ENCODE measurements around the gene ZNF619. TPM values are rescaled to one million over a fixed set of nuclear protein-coding genes. Genes with fewer than 3 reads are reported as not detected.
A peak's percentile ranks its signal among the peaks of the same experiment; 100 is the strongest.
"Not testable (repeated sequence)": the region's sequence is repeated elsewhere in the genome, so short reads cannot be mapped to it uniquely, and the experiment has no call there.

The ZNF619 gene
- 3.9 TPM for total RNA-seq
- long read RNA-seq = 0 reads

DNA sequence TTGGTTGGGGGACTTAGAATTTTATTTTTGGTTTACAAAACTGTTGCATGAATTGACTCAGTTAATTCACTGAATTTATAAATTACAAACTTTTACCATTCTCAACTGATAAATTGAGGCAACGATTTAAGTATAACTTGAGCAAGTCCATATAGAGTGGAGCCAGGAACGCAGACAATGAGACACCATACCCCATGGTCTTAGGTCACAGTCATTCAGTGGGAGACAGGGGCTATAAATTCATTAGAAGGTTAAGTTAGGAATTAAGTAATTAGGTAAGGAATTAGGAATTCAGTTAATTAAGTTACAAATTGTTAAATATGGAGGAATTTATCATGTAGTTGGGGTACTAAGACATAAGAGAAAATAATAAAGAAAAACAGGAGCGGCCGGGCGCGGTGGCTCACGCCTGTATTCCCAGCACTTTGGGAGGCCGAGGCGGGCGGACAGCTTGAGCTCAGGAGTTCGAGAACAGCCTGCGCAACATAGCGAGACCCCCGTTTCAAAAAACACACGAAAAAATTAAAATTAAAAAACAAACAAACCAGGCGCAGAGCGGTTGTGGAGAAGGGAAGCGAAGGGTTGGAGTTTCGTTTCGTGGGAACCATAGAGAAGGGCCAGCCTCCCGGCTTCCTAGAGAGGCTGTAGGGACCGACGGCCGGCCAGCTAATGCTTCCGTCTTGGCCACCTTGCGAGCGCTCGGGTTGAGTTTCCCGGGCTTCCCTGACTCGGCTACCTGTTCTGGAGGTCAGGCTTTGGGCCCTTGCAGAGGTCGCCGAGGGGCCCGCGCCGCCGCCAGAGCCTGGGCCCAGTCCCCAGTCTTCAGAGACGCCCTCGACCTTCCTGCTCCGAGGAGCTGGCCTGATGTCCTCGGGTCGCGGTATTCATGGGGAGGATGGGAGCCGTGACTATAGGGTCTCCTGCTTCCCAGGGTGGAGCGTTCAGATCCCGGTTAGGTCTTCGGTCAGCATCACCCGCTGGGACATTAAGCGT, at the start of gene ZNF619:
ZNF619 (plus strand) TSS at position 645 of the 993 bp plus-strand sequence. CDS start 858 bp downstream, outside the sequence.
- intact Hi-C loops (cut with DNase I) = loop anchor here (2.0 kb wide), 3 partner anchors 20 to 48 kb away; partner anchors contain the start of genes RPL14 and ZNF621
- ATAC-seq (peak; percentile 91), DNase-seq (ENCODE audit: missing footprints) (peak; percentile 90)

DNA sequence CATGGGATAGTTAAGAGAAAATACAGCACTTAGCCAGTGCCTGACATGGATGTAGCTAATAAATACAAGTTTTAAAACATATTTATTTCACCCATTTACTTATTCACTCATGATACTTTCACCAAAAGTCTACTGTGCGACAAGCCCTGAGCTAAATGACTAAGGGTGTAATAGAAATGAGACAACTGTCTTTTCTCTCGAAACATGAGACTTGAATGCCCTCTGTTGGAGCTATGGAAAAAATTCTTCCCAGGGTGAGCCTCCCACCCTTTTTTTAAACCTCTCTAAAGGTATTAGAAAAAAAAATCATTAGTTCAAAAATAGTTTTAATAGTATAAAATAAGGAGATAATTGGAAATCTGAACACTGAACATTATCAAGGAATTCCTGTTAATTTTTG, 44.1 kb upstream of the ZNF619 start:
- DNase-seq (ENCODE audit: missing footprints) = no peak
- intact Hi-C loops (cut with DNase I) = no loop called here
- ATAC-seq = no peak

DNA sequence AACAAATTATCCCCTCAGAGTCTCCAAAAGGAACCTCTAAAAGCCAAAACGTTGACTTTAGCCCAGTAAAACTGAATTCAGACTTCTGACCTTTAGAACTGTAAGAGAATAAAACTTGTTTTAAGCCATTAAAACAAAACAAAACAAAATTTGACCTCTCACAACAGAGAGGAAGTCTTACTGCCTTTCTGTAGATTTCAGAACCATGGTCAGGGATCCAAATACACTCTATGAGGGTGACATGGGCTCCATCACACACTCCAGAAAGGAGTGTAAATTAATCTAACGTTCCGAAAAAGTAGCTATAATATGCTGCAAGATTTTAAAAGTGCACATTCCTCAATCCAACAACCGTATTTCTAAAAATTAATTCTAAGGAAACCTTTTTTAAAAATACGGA, 39.0 kb upstream of the ZNF619 start:
- intact Hi-C loops (cut with DNase I) = no loop called here
- DNase-seq (ENCODE audit: missing footprints) = no peak

GRCh38 chr3:40445062-40445461, 31.9 kb upstream of the ZNF619 start:
- DNase-seq (ENCODE audit: missing footprints) (no peak), ATAC-seq (no peak)
- intact Hi-C loops (cut with DNase I) = no loop called here

More for the DNA sequence above, 39.0 kb upstream of the ZNF619 start:
- ATAC-seq = no peak

DNA sequence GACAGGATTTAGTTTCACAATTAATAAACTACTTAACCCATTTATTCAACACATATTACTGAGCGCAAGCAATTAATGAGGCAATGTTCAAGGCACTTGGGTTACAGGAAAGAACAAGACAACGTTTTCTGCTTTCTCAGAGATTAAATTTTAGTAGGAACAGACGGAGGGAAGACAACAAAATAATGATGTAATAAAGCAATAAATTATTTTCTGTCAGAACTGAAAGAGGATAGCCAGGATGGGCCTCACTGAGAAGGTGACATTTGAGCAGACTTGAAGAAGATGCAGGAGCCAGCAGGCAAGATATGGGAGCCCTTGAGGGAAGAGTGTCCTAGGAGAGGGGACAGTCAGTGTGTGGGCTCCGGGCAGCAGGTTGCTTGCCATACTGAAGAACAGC, 31.0 kb upstream of the ZNF619 start:
- no peak for DNase-seq (ENCODE audit: missing footprints)
- intact Hi-C loops (cut with DNase I) = no loop called here

GRCh38 chr3:40450438-40450837, 26.5 kb upstream of the ZNF619 start:
- intact Hi-C loops (cut with DNase I) = no loop called here
- DNase-seq (ENCODE audit: missing footprints) = no peak
- ATAC-seq = no peak

More for the DNA sequence above, 31.0 kb upstream of the ZNF619 start:
- no peak for ATAC-seq

DNA sequence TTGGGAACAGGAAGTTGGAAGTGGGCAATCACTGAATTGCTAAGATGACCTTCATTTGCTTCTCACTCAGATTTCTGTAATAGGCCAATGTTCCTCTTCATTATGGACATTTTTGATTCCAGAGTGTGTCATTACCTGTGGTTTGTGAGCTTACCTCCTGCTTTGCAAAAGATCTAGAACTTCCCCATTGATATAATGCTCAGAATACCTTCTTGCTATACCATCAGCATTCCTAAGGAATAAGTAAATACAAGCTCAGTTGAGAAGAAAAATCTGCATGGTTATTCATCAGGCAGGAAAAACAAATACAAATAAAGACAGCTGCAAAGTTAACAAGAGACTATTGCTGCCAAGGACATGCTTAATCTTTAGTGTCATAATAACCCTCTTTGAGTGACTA, 25.4 kb upstream of the ZNF619 start:
- intact Hi-C loops (cut with DNase I) = no loop called here
- ATAC-seq (no peak), DNase-seq (ENCODE audit: missing footprints) (no peak)

- ATAC-seq = no peak
- DNase-seq (ENCODE audit: missing footprints) = no peak
- intact Hi-C loops (cut with DNase I) = no loop called here
Observed at GRCh38 chr3:40452057-40452456, 24.9 kb upstream of the ZNF619 start.

GRCh38 chr3:40452562-40452875, 24.4 kb upstream of the ZNF619 start:
- ATAC-seq = no peak

GRCh38 chr3:40452876-40453730, 23.8 kb upstream of the ZNF619 start:
- intact Hi-C loops (cut with DNase I) = loop anchor here (1.0 kb wide), 1 partner anchor 71 kb away; the partner anchor contains the start of gene ZNF621
- DNase-seq (ENCODE audit: missing footprints) = peak; percentile 99
- ATAC-seq = peak; percentile 97

More at GRCh38 chr3:40452562-40452875, 24.4 kb upstream of the ZNF619 start:
- intact Hi-C loops (cut with DNase I) = no loop called here
- no peak for DNase-seq (ENCODE audit: missing footprints)

GRCh38 chr3:40453933-40454332, 23.0 kb upstream of the ZNF619 start:
- DNase-seq (ENCODE audit: missing footprints) (no peak), ATAC-seq (no peak)
- intact Hi-C loops (cut with DNase I) = loop anchor here (1.0 kb wide), 1 partner anchor 70 kb away; the partner anchor contains the start of gene ZNF621

DNA sequence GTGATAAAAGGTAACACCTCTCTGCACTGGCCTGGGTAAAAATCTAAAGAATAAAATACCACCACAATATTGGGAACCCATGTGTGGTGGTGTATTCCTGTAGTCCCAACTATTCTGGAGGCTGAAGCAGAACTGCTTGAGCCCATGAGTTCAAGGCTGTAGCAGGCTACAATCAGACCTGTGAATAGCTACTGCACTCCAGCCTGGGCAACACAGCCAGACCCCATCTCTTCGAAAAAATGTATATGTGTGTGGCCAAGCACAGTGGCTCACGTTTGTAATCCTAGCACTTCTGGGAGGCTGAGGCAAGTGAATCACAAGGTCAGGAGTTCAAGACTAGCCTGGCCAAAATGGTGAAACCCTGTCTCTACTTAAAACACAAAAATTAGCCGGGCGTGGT, 21.6 kb upstream of the ZNF619 start:
- no peak for DNase-seq (ENCODE audit: missing footprints)
- intact Hi-C loops (cut with DNase I) = no loop called here
- ATAC-seq = no peak

DNA sequence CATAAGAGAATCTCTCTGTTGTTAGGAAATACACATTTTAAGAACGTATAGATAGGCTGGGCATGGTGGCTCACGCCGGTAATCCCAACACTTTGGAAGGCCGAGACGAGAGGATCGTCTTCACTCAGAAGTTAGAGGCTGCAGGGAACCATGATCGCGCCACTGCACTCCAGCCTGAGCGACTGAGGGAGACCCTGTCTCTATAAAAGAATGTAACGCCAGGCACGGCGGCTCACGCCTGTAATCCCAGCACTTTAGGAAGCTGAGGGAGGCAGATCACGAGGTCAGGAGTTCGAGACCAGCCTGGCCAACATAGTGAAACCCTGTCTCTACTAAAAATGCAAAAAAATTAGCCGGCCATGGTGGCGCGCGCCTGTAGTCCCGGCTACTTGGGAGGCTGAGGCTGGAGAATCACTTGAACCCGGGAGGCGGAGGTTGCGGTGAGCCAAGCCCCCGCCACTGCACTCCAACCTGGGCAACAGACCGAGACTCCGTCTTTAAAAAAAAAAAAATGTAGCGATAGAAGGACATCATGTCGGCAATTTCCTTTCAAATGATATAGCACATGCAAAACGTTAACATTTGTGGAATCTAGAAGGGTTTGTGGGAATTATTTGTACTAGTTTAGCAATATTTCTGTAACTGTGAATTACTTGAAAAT, 20.5 kb upstream of the ZNF619 start:
- intact Hi-C loops (cut with DNase I) = loop anchor here (2.0 kb wide), 2 partner anchors 20 to 130 kb away; partner anchors contain the start of gene ZNF619
- ATAC-seq = no peak
- DNase-seq (ENCODE audit: missing footprints) = no peak

DNA sequence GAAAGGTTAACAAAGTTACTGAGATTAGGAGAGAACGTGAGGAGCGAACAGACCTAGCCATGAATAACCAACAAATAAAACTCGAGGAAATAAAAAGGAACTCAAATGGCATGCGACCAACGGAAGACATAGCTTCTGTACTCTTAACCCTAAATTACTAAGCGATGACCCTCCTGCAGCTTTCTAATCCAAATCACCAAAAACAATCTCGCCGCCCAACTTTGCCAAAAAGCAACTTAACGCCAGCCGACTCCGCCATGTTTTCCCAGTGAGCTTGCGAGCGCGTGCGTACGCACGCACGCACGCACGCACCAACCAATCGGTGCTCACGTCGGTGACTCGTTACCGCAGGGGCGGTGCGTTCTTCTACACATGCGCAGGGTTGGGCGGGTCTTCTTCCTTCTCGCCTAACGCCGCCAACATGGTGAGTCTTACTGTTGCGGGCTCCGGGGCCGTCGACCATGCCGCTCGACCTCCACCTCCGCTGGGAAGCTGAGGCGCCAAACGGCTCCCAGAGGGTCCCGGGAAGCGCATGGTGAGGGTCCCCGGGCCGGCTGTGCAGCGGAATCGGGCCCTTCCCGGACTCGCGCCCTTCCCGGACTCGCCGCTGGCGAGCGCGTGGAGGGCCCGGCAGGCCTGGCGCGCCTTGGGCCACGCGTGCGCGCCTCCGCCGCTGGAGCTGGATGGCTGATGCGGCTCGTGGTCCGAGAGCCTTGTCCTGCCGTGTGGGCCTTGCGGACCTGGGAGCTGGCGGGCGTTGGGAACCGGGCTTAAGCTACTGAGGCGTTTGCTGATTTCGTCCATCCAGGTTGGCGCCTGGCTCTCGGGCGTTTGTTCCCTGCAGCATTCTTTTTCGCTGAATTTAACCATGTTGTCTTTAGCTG, 19.7 kb upstream of the ZNF619 start, which contains the start of gene RPL14:
RPL14 (plus strand) TSS at position 400 of the 884 bp plus-strand sequence; CDS start at position 533, 133 bp downstream.
- DNase-seq (ENCODE audit: missing footprints) = peak; percentile 99
- intact Hi-C loops (cut with DNase I) = loop anchor here (2.0 kb wide), 2 partner anchors 20 to 130 kb away; partner anchors contain the start of gene ZNF619
- ATAC-seq = peak; percentile 92

DNA sequence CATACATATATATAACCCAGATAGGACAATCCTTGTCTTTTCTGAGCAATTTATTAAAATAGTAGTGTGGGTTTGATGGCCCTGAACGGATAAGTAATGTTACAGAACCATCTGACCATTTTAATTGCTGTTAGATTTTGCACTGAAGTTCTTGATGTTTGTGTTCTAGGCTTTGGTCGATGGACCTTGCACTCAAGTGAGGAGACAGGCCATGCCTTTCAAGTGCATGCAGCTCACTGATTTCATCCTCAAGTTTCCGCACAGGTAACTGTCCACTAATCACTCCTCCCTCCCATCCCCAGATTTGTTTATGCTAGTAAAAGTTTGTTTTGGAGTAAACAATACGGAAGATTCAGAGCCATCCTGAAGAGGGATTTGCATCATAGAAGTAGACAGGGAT, 18.4 kb upstream of the ZNF619 start:
- no peak for DNase-seq (ENCODE audit: missing footprints)
- intact Hi-C loops (cut with DNase I) = no loop called here

GRCh38 chr3:40460481-40460880, 16.4 kb upstream of the ZNF619 start:
- ATAC-seq; DNase-seq (ENCODE audit: missing footprints); intact Hi-C loops (cut with DNase I): not testable (repeated sequence)

More for the DNA sequence above, 18.4 kb upstream of the ZNF619 start:
- ATAC-seq = no peak

DNA sequence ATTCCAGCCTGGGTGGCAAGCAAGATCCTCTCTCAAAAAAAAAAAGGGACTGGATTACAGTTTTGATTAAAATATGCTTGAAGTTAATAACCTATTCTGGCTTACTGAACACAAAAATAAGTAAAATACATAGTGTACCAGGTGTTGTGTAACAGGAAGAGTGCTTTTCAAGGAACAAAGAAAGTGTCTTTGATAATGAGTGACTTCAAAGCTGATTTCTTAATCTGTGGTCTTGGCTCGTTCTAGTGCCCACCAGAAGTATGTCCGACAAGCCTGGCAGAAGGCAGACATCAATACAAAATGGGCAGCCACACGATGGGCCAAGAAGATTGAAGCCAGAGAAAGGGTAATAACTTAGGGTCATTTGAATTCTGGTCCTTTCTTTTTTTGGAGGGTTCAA, 15.8 kb upstream of the ZNF619 start:
- intact Hi-C loops (cut with DNase I) = no loop called here
- ATAC-seq (no peak), DNase-seq (ENCODE audit: missing footprints) (no peak)

Measured in Right ventricle myocardium inferior (tissue), 1 donor.